Smooth muscle cell (in vitro differentiated cells): ENCODE measurements around the gene POLR1E. TPM values are rescaled to one million over a fixed set of nuclear protein-coding genes. Genes with fewer than 3 reads are reported as not detected.

Source experiments
- DNase-seq: peaks from one replicate; lab custom pipeline; 2025; ENCODE audit not compliant: unreplicated experiment; lab: John Stamatoyannopoulos, UW
- H2AFZ ChIP-seq: fragments of 200-600 bp; sonication (generic); 2 replicates; pipeline ENCODE4 v1.6.0; 2016; ENCODE audit warnings: antibody characterized with exemption, low read depth, mild to moderate bottlenecking
- H3F3A ChIP-seq: fragments of 200-600 bp; sonication (generic); 2 replicates; pipeline ENCODE4 v1.6.0; 2017; ENCODE audit warnings: antibody characterized with exemption, low read depth
- H3K27ac ChIP-seq: fragments of 200-600 bp; sonication (generic); 2 replicates; pipeline ENCODE4 v1.5.1; 2016; ENCODE audit warnings: low read depth, mild to moderate bottlenecking
- H3K27me3 ChIP-seq: fragments of 200-600 bp; sonication (generic); 2 replicates; pipeline ENCODE4 v1.6.1; 2016; ENCODE audit warnings: low read depth, mild to moderate bottlenecking
- H3K36me3 ChIP-seq: fragments of 200-600 bp; sonication (generic); 2 replicates; pipeline ENCODE4 v1.5.1; 2016; ENCODE audit warnings: low read depth
- H3K4me1 ChIP-seq: fragments of 200-600 bp; sonication (generic); 2 replicates; pipeline ENCODE4 v1.5.1; 2016; ENCODE audit warnings: low read depth
- H3K4me2 ChIP-seq: fragments of 200-600 bp; sonication (generic); 2 replicates; pipeline ENCODE4 v1.6.0; 2016; ENCODE audit warnings: mild to moderate bottlenecking
- H3K4me3 ChIP-seq: fragments of 200-600 bp; sonication (generic); 2 replicates; pipeline ENCODE4 v1.5.1; 2016; ENCODE audit warnings: mild to moderate bottlenecking
- H3K79me2 ChIP-seq: fragments of 200-600 bp; sonication (generic); 2 replicates; pipeline ENCODE4 v1.6.0; 2016; ENCODE audit warnings: low read depth, mild to moderate bottlenecking
- H3K9ac ChIP-seq: fragments of 200-600 bp; sonication (generic); 2 replicates; pipeline ENCODE4 v1.6.0; 2016; ENCODE audit warnings: low read depth
- H3K9me3 ChIP-seq: fragments of 200-600 bp; sonication (generic); replicated peaks from 2 replicates; pipeline ENCODE4 v1.5.1; 2016; ENCODE audit warnings: low read depth
- H4K20me1 ChIP-seq: fragments of 200-600 bp; sonication (generic); 2 replicates; pipeline ENCODE4 v1.6.0; 2016; ENCODE audit warnings: low read depth
- CTCF ChIP-seq: fragments of 200-600 bp; sonication (generic); IDR thresholded peaks from 2 replicates; pipeline ENCODE4 v1.5.1; 2017; ENCODE audit warnings: borderline replicate concordance, mild to moderate bottlenecking, antibody characterized with exemption; ENCODE audit not compliant: insufficient read depth, poor library complexity, severe bottlenecking
- whole genome bisulfite sequencing: methylation state at CpG from one replicate; pipeline ENCODE4 v1.1.7; 2016; ENCODE audit warnings: low lambda C conversion rate; 5-methylcytosine and 5-hydroxymethylcytosine counted together
- polyA plus RNA-seq: library from polyadenylated mRNA; unstranded; fragments of >200 nt; fragmentation: Nextera tagmentation; extraction: Ambion mirVana; gene quantifications from 2 replicates; pipeline ENCODE4 v1.2.1, GENCODE V29; 2016
- total RNA-seq: library from RNA; depleted of rRNA; stranded (reverse); fragments of >200 nt; gene quantifications from 2 replicates; pipeline ENCODE4 v1.2.3, GENCODE V29; 2014

The POLR1E gene
- total and polyA plus RNA-seq, 2 experiments from 2014 or later: 10.9 to 12.6 TPM

- Histone ChIP-seq H3K36me3 (peaks cover 23% of the 10 kb centered on the region), H4K20me1 (no peaks in the 10 kb centered on the region), H3F3A (no peaks in the 10 kb centered on the region), H3K27ac (no peak overlapping the region), H3K9me3 (no peaks in the 10 kb centered on the region), H3K27me3 (no peaks in the 10 kb centered on the region), H3K4me2 (no peak overlapping the region), H3K4me1 (peaks cover 3% of the 10 kb centered on the region), H2AFZ (no peak overlapping the region), H3K79me2 (no peaks in the 10 kb centered on the region), H3K9ac (no peak overlapping the region), H3K4me3 (no peak overlapping the region)
- 100% methylated on average over 1 of the region's 1 CpG for whole genome bisulfite sequencing
- TF ChIP-seq CTCF: no peak
- DNase-seq: no peak
These were observed 6.2 kb downstream of the POLR1E start for GRCh38 chr9:37491939-37492338.

DNA sequence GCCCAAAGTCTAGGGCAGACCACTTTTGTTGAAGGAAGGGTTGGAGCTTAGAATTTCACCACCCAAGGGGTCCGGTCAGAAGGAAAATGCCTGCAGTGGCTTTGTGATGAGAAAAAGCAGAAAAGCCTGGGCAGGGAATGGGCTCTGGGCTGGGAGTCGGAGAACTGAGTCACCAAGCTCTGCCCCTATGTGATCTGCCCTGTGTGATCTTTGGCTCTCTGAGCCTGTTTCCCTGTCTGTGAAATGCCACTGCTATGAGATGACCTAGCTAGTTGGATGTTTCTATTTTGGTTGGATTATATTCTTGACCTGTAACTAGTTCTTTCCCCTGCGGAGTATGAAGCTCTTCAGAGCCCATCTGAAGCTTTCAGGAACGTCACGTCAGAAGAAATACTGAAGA is 9.8 kb downstream of the POLR1E start:
- no peaks in the 10 kb centered on the region for H4K20me1 ChIP-seq
- TF ChIP-seq CTCF: no peak
- H3K27ac ChIP-seq: no peak overlapping the region
- no peak overlapping the region for H3K9ac ChIP-seq
- H3K4me1 ChIP-seq: no peaks in the 10 kb centered on the region
- DNase-seq: no peak
- no peak overlapping the region for H2AFZ ChIP-seq
- no peaks in the 10 kb centered on the region for H3F3A ChIP-seq
- H3K9me3 ChIP-seq: no peaks in the 10 kb centered on the region
- H3K4me2 ChIP-seq: no peak overlapping the region
- H3K4me3 ChIP-seq: no peak overlapping the region
- no peaks in the 10 kb centered on the region for H3K79me2 ChIP-seq
- 97% methylated on average over 5 of the region's 5 CpGs for WGBS
- no peaks in the 10 kb centered on the region for H3K27me3 ChIP-seq
- peaks cover 23% of the 10 kb centered on the region for H3K36me3 ChIP-seq

DNA sequence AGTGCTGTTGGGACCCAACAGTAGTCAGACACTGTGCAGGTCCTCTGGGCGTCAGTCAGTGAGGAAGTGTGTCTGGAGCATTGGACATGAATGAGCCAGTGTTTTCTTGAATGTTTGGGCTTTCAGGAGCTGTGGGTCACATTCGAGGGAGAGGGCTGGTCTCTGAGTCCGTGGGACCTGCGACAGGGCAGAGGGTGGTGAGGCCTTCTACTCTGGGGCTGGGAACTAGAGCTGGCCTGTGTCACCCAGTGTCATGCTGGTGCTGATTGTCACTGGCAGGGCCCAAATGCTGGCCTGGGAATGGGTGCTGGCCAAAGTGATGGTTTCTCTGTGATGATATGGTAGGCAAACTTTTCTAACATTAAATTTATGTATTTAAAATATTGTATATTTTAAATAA is 10.3 kb downstream of the POLR1E start:
- H3K4me2 ChIP-seq: no peak overlapping the region
- no peak for TF ChIP-seq CTCF
- 74% methylated on average over 4 of the region's 4 CpGs for WGBS
- no peak overlapping the region for H2AFZ ChIP-seq
- H3K9ac ChIP-seq: no peak overlapping the region
- H3K27ac ChIP-seq: no peak overlapping the region
- no peaks in the 10 kb centered on the region for H3F3A ChIP-seq
- H3K4me1 ChIP-seq: no peaks in the 10 kb centered on the region
- no peaks in the 10 kb centered on the region for H3K9me3 ChIP-seq
- H4K20me1 ChIP-seq: no peaks in the 10 kb centered on the region
- no peaks in the 10 kb centered on the region for H3K27me3 ChIP-seq
- H3K4me3 ChIP-seq: no peak overlapping the region
- H3K36me3 ChIP-seq: peaks cover 18% of the 10 kb centered on the region
- no peak for DNase-seq
- H3K79me2 ChIP-seq: no peaks in the 10 kb centered on the region

DNA sequence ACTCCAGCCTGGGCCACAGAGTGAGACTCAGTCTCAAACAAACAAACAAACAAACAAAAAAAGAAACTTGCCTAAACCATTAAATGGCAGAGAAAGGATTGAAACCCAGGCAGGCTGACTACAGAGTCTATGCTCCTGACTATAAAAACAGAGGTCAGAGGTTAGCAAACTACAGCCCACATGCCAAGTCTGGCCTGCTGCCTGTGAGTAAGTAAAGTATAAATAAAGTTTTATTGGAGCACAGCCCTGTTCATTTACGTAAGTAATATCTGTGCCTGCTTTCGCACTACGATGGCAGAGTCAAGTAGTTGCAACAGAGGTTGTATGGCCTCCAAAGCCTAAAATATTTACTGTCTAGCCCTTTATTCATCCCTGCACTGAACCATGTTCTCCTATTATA is 11.6 kb downstream of the POLR1E start:
- 97% methylated on average over 3 of the region's 3 CpGs for WGBS
- Histone ChIP-seq H3K79me2 (no peaks in the 10 kb centered on the region), H3K4me2 (no peak overlapping the region), H3K9ac (no peak overlapping the region), H3K4me3 (no peak overlapping the region), H4K20me1 (no peaks in the 10 kb centered on the region), H3K4me1 (no peaks in the 10 kb centered on the region), H3K36me3 (peaks cover 16% of the 10 kb centered on the region), H2AFZ (no peak overlapping the region), H3K9me3 (no peaks in the 10 kb centered on the region), H3K27ac (no peak overlapping the region), H3F3A (no peaks in the 10 kb centered on the region), H3K27me3 (no peaks in the 10 kb centered on the region)
- no peak for TF ChIP-seq CTCF
- no peak for DNase-seq
